Heart left ventricle (tissue), 16 donors: ENCODE results near the gene NFE2L2. TPM values are rescaled to one million over a fixed set of nuclear protein-coding genes. Genes with fewer than 3 reads are reported as not detected.

Experiments used
- ATAC-seq, 4 donors: fragments of 200-7000 bp; cut with Tn5 transposase; one replicate each; pipeline ENCODE4 v1.9.1; 2020 to 2022; ENCODE audit warnings: moderate library complexity in 4 of 4, mild to moderate bottlenecking in 3 of 4, moderate number of reproducible peaks in 1 of 4
- DNase-seq, 5 donors: peaks; one replicate each; pipeline ENCODE4 v3.0.0-alpha.2; 2020
- H3K27ac ChIP-seq, 12 donors: fragments of 200-600 bp; sonication (generic) in 4 of 12; one replicate each; pipeline versions ENCODE4 v1.5.0 to v1.8.0; 2016 to 2022; ENCODE audit warnings: mild to moderate bottlenecking in 2 of 12
- H3K27me3 ChIP-seq, 9 donors: fragments of 200-600 bp; sonication (generic) in 2 of 9; one replicate each; pipeline versions ENCODE4 v1.5.1 to v1.8.0; 2016 to 2022; ENCODE audit warnings: mild to moderate bottlenecking in 3 of 9
- H3K36me3 ChIP-seq, 9 donors: fragments of 200-600 bp; sonication (generic) in 2 of 9; one replicate each; pipeline versions ENCODE4 v1.5.0 to v1.8.0; 2018 to 2022; ENCODE audit warnings: mild to moderate bottlenecking in 2 of 9
- H3K4me1 ChIP-seq, 12 donors: fragments of 200-600 bp; sonication (generic) in 4 of 12; one replicate each; pipeline versions ENCODE4 v1.5.0 to v1.8.0; 2016 to 2022; ENCODE audit warnings: mild to moderate bottlenecking in 3 of 12
- H3K4me3 ChIP-seq, 12 donors: fragments of 200-600 bp; sonication (generic) in 4 of 12; one replicate each; pipeline versions ENCODE4 v1.5.0 to v1.8.0; 2017 to 2022; ENCODE audit warnings: mild to moderate bottlenecking in 9 of 12, moderate library complexity in 4 of 12
- H3K9me3 ChIP-seq, 12 donors: fragments of 200-600 bp; sonication (generic) in 4 of 12; one replicate each; pipeline versions ENCODE4 v1.5.0 to v1.8.0; 2016 to 2022; ENCODE audit warnings: mild to moderate bottlenecking in 1 of 12
- CTCF ChIP-seq, 12 donors: fragments of 200-600 bp; sonication (generic) in 4 of 12; IDR thresholded peaks; one replicate each; pipeline versions ENCODE4 v1.5.0 to v1.8.0; 2018 to 2022; ENCODE audit warnings: antibody characterized with exemption in 12 of 12, mild to moderate bottlenecking in 5 of 12
- POLR2A ChIP-seq, 2 donors: fragments of 450-650 bp; IDR thresholded peaks; one replicate each; pipeline ENCODE4 v1.6.1; 2017; ENCODE audit warnings: antibody characterized with exemption in 2 of 2, mild to moderate bottlenecking in 2 of 2, moderate library complexity in 2 of 2
- WGBS, 4 donors: extraction: QIAGEN DNeasy Blood & Tissue Kit in 2 of 4; methylation state at CpG; one replicate each; pipeline versions ENCODE4 v1.1.5 to v1.1.7; 2013 to 2018; 5-methylcytosine and 5-hydroxymethylcytosine counted together
- intact Hi-C, 10 donors: fragments of 100-400 bp; cut with DNase I; formaldehyde crosslinking; loops; one replicate each; pipeline versions ENCODE4 v1.11.1 to v1.14.2; 2022
- polyA plus RNA-seq, 2 donors: library from polyadenylated mRNA; stranded (reverse); fragments of 200-250 nt; gene quantifications; one replicate each; pipeline ENCODE4 v1.2.3, GENCODE V29; 2013
- total RNA-seq, 9 donors: library from RNA; depleted of rRNA in 2 of 9; stranded (reverse); fragments of >200 nt in 2 of 9; fragmentation: NEBNext Ultra II Directional in 3 of 9; extraction: Animal tissue kit (Norgen Biotek cat#: 25700) in 3 of 9; gene quantifications; one replicate each; pipeline versions ENCODE4 v1.1.0 to v1.2.4, GENCODE V29; 2016 to 2023
- donor health status: ischemic (EF 13 %, LVEDD 7.1; RV severe dilation, severe dysfunction).
- donor health status: healthy with polysubstance abuse.
- donor health status: DM: no; HTN: yes; CAD: no.
- donor health status: DM: no; HTN: no; CAD: no.
- donor health status: ischemic (EF 25% LVEDD 6.9; RV normal size, moderate dysfunction).
- donor health status: ischemic (EF 25% LVEDD 5.7; RV mildly dilated, moderate dysfunction).
- donor health status: healthy.
- donor health status: DM: yes; HTN: yes; CAD: no.
- donor health status: ischemic (EF 35%, LVEDD 5.7; RV mildly dilated, moderate dysfunction).
- donor health status: nonischemic (EF 11% LVEDD 7.7; RV severe dilation, severe dysfunction).
- donor health status: DM: yes; HTN: yes; CAD: no.
- donor health status: PGD.
- donor health status: ischemic (EF 29% LVEDD 5.4; RV normal size, mild dysfunction).
- donor health status: nonischemic (EF 23%, LVEDD 6.1; RV moderate dilation, normal function).

Gene NFE2L2
- total and polyA plus RNA-seq, 11 donors: 17.0 to 82.5 (median 54.8) TPM

- Histone ChIP-seq H3K27me3 (no peaks in the 10 kb centered on the region), H3K36me3 (peaks cover 3 to 43% (median 31%) of the 10 kb centered on the region in 9 donors), H3K4me3 (peak overlapping the region; percentile 60 to 96 (median 82)), H3K9me3 (no peaks in the 10 kb centered on the region), H3K4me1 (peaks cover 10 to 58% (median 51%) of the 10 kb centered on the region in 12 donors), H3K27ac (peak overlapping the region; percentile 95 to 100 (median 99))
- peak; percentile 63 to 88 (median 82) for ATAC-seq
- TF ChIP-seq POLR2A (IDR thresholded peaks at IDR 0.05) (no peak), CTCF (IDR thresholded peaks at IDR 0.05) (no peak)
- DNase-seq: peak; percentile 95 to 97 (median 96)
- intact Hi-C loops: loop anchor here (1.0 to 5.0 kb wide), 11 partner anchors 30 to 114 kb away; partner anchors contain the start of gene NFE2L2 (in 5 of the 10)
- WGBS, 4 donors: 0 to 1% (median 0%) methylated on average over 42 to 74 of the region's 74 CpGs
Observed at GRCh38 chr2:177212891-177213856, 51.4 kb downstream of the NFE2L2 start.

GRCh38 chr2:177212106-177212890, 52.2 kb downstream of the NFE2L2 start, which contains the start of gene HNRNPA3:
Gene HNRNPA3, plus strand, starts transcription at chr2:177212794. Its CDS starts 6 bp downstream, at chr2:177212800.
- peak within 1 kb of the TSS; percentile 60 to 96 (median 82) for H3K4me3 ChIP-seq
- 0 to 5% (median 2%) methylated on average over 34 to 74 of the region's 74 CpGs for WGBS, 4 donors
- TF ChIP-seq CTCF (IDR thresholded peaks at IDR 0.05) (peak in 9 of 12 donors; percentile 19 to 57 (median 35)), POLR2A (IDR thresholded peaks at IDR 0.05) (peak; percentile 30 to 86)
- peak; percentile 99 to 100 (median 99) for DNase-seq
- H3K27me3 ChIP-seq: no peaks in the 10 kb centered on the region
- peak within 1 kb of the TSS; percentile 95 to 100 (median 99) for H3K27ac ChIP-seq
- H3K36me3 ChIP-seq: peaks cover 3 to 35% (median 22%) of the 10 kb centered on the region in 9 donors
- H3K4me1 ChIP-seq: peaks cover 10 to 52% (median 45%) of the 10 kb centered on the region in 12 donors
- peak; percentile 94 to 97 (median 96) for ATAC-seq
- intact Hi-C loops: loop anchor here (1.0 to 5.0 kb wide), 11 partner anchors 31 to 115 kb away; partner anchors contain the start of gene NFE2L2 (in 5 of the 10)
- H3K9me3 ChIP-seq: no peaks in the 10 kb centered on the region

GRCh38 chr2:177211576-177212105, 52.9 kb downstream of the NFE2L2 start:
- ATAC-seq: no peak
- no peaks in the 10 kb centered on the region for H3K27me3 ChIP-seq
- H3K4me3 ChIP-seq: peak overlapping the region; percentile 19 to 90 (median 71)
- no peak for DNase-seq
- peaks cover 10 to 47% (median 39%) of the 10 kb centered on the region in 12 donors for H3K4me1 ChIP-seq
- intact Hi-C loops: loop anchor here (1.0 to 5.0 kb wide), 11 partner anchors 31 to 116 kb away; partner anchors contain the start of gene NFE2L2 (in 5 of the 10)
- TF ChIP-seq CTCF (IDR thresholded peaks at IDR 0.05) (no peak), POLR2A (IDR thresholded peaks at IDR 0.05) (no peak)
- H3K9me3 ChIP-seq: no peaks in the 10 kb centered on the region
- H3K36me3 ChIP-seq: peaks cover 3 to 28% (median 16%) of the 10 kb centered on the region in 9 donors
- peak overlapping the region; percentile 87 to 100 (median 98) for H3K27ac ChIP-seq
- 6 to 9% (median 7%) methylated on average over 6 of the region's 6 CpGs for whole genome bisulfite sequencing, 4 donors
